NCI-H1417 (cell line): ENCODE results near the gene ZBTB24.
A peak's percentile ranks its signal among the peaks of the same experiment; 100 is the strongest.

Experiments
- DNase-seq, 3 experiments: peaks; one replicate each; lab custom pipeline; 2025; lab: John Stamatoyannopoulos, UW

The ZBTB24 gene

GRCh38 chr6:109498936-109499335 is 15.9 kb upstream of the ZBTB24 start:
- no peak for DNase-seq

- DNase-seq = peak in 2 of 3 experiments; percentile 38 to 73
These were observed 15.0 kb upstream of the ZBTB24 start for GRCh38 chr6:109498052-109498451.

- no peak for DNase-seq
These were observed 13.2 kb upstream of the ZBTB24 start for GRCh38 chr6:109496036-109496772.

GRCh38 chr6:109493865-109494264 is 10.8 kb upstream of the ZBTB24 start:
- no peak for DNase-seq

GRCh38 chr6:109491207-109491938 is 8.4 kb upstream of the ZBTB24 start:
- DNase-seq = peak in 1 of 3 experiments; percentile 52

- DNase-seq = no peak
These were observed 7.7 kb upstream of the ZBTB24 start for GRCh38 chr6:109490713-109491112.

GRCh38 chr6:109488001-109488400 is 5.0 kb upstream of the ZBTB24 start:
- no peak for DNase-seq

GRCh38 chr6:109486068-109486467 is 3.0 kb upstream of the ZBTB24 start:
- peak in 1 of 3 experiments; percentile 3 for DNase-seq

- no peak for DNase-seq
These were observed 2.4 kb upstream of the ZBTB24 start for GRCh38 chr6:109485266-109485935.

- peak in 1 of 3 experiments; percentile 26 for DNase-seq
These were observed 1.1 kb upstream of the ZBTB24 start for GRCh38 chr6:109484122-109484521.

GRCh38 chr6:109483735-109484057 is 677 bp upstream of the ZBTB24 start:
- no peak for DNase-seq

- DNase-seq = no peak
These were observed 2.0 kb downstream of the ZBTB24 start for GRCh38 chr6:109480993-109481480.

GRCh38 chr6:109478841-109479624 is 4.0 kb downstream of the ZBTB24 start:
- DNase-seq = no peak

- no peak for DNase-seq
These were observed 4.7 kb downstream of the ZBTB24 start for GRCh38 chr6:109478222-109478805.

GRCh38 chr6:109477725-109478124 is 5.3 kb downstream of the ZBTB24 start:
- no peak for DNase-seq

GRCh38 chr6:109477184-109477583 is 5.8 kb downstream of the ZBTB24 start:
- no peak for DNase-seq

- DNase-seq = no peak
These were observed 7.4 kb downstream of the ZBTB24 start for GRCh38 chr6:109475625-109476024.

GRCh38 chr6:109474995-109475394 is 8.0 kb downstream of the ZBTB24 start:
- DNase-seq = no peak

GRCh38 chr6:109473120-109473519 is 9.9 kb downstream of the ZBTB24 start:
- no peak for DNase-seq

- peak in 1 of 3 experiments; percentile 10 for DNase-seq
These were observed 10.7 kb downstream of the ZBTB24 start for GRCh38 chr6:109472132-109472995.
